Right lobe of liver (tissue), 4 donors: Measurements from ENCODE around the gene CTNND2.

Experiments used
- POLR2A ChIP-seq: fragments of 450-650 bp; IDR thresholded peaks from one replicate; pipeline ENCODE4 v1.6.1; 2017; ENCODE audit warnings: antibody characterized with exemption, mild to moderate bottlenecking
- TF ChIP-seq, protein P1 (sequence below), 4 donors: fragments of 200-600 bp in 3 of 4; fragments of 450-650 bp in 1 of 4; IDR thresholded peaks; one replicate each; pipeline versions ENCODE4 v1.5.1 to v1.8.0; 2016 to 2022; ENCODE audit warnings: antibody characterized with exemption in 4 of 4, mild to moderate bottlenecking in 2 of 4
- donor health status: DM: no; HTN: no; CAD: no.
- donor health status: DM: no; HTN: no; CAD: no.
- donor health status: DM: no; HTN: yes; CAD: no.

DNA sequence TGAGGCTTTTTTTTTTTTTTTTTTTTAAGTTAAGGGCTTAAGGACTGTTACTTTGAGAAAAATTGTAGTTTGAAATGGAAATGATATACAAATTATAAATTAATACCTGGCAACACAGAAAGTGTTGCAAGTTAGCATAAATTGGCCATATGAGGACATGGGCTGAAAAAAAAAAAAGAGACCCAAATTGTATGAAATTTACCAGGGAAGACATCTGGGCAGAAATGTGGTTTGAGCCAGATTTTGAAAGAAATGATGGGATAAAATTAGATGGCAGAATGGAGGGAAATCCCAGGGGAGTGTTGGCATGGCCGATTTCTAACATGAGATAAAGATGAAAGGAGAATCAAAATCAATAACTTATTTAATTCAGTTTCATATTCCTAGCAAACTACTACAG lies 472.1 kb downstream of the CTNND2 start:
- TF ChIP-seq, protein P1, sequence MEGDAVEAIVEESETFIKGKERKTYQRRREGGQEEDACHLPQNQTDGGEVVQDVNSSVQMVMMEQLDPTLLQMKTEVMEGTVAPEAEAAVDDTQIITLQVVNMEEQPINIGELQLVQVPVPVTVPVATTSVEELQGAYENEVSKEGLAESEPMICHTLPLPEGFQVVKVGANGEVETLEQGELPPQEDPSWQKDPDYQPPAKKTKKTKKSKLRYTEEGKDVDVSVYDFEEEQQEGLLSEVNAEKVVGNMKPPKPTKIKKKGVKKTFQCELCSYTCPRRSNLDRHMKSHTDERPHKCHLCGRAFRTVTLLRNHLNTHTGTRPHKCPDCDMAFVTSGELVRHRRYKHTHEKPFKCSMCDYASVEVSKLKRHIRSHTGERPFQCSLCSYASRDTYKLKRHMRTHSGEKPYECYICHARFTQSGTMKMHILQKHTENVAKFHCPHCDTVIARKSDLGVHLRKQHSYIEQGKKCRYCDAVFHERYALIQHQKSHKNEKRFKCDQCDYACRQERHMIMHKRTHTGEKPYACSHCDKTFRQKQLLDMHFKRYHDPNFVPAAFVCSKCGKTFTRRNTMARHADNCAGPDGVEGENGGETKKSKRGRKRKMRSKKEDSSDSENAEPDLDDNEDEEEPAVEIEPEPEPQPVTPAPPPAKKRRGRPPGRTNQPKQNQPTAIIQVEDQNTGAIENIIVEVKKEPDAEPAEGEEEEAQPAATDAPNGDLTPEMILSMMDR (IDR thresholded peaks at IDR 0.05), result no peak
- no peak for TF ChIP-seq POLR2A
